Inferior parietal cortex (tissue), 1 donor: ENCODE data around the gene PNLDC1.

Experiments used
- DNase-seq: peaks from one replicate; pipeline ENCODE4 v3.0.0-alpha.2; 2016; ENCODE audit errors: extremely low spot score

Gene PNLDC1

GRCh38 chr6:159800141-159800865 lies at the start of gene PNLDC1:
PNLDC1 (plus strand) TSS chr6:159800276; CDS start chr6:159800308, 32 bp downstream.
- no peak for DNase-seq

GRCh38 chr6:159751448-159751847 lies 48.6 kb upstream of the PNLDC1 start:
- no peak for DNase-seq

DNA sequence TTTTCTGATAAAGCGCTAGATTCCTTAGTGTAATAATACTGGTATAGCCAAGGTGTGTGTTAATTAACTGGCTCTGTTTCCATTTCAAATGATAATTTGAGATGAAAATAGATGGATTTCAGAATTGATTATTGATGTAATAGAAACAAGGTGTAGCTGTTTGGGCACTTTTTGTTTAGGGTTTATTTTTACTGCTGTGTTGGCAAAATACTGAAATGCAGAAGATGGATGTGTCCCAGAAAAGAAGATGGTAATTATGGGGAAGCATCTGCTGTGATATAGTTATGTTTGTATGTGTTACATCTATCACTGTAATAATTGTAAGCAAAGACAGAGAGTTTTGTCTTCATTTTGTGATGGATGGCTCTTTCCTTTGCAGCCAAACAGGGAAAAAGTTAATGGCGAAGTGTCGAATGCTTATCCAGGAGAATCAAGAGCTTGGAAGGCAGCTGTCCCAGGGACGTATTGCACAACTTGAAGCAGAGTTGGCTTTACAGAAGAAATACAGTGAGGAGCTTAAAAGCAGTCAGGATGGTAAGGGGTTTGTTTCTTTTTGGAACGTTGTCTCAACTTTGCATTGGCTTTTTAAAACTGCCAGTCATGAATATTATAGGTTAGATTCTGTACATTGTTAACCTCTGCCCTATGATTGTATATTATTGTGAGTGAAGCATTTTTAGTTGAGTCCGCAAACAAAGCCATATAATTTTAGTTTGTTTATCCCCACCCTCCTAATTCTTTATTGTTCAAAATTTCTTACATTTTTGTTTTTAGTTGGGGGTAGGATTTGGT lies 46.8 kb upstream of the PNLDC1 start:
- DNase-seq, result no peak

DNA sequence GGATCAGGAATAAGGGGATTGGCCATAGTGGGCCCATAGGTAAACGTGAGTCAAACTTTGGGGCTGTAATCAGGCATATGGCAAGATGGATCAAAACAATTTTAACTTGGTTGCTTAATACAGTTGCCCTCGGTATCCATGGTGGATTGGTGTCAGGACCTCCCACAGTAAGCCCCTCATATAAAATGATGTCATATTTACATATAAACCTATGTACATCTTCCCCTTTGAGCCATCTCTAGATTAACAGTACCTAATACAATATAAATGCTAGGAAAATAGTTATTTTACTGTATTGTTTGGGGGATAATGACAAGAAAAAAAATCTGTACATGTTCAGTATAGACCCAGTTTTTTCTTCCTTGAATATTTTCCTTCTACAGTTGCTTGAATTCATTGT lies 45.7 kb upstream of the PNLDC1 start:
- no peak for DNase-seq

GRCh38 chr6:159754959-159755914 lies 44.8 kb upstream of the PNLDC1 start:
- DNase-seq, result no peak

DNA sequence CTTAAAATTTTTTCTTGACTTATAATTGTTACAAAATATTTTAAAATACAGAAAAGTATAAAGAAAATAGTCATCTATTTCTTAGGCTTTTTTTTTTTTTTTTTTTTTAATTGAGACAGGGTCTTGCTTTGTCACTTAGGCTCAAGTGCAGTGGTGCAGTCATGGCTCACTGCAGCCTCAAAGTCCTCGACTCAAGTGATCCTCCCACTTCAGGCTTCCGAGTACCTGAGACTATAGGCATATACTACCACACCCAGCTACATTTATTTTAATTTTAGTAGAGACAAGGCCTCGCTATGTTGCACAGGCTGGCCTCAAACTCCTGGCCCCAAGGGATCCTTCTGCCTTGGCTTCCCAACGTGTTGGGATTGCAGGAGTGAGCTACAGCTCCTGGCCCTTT lies 43.6 kb upstream of the PNLDC1 start:
- DNase-seq, result no peak

GRCh38 chr6:159758031-159759001 lies 41.8 kb upstream of the PNLDC1 start:
- DNase-seq, result no peak

- no peak for DNase-seq
Measured at GRCh38 chr6:159759645-159760044, 40.4 kb upstream of the PNLDC1 start.

- DNase-seq, result no peak
Measured at GRCh38 chr6:159760602-159761057, 39.4 kb upstream of the PNLDC1 start.

- no peak for DNase-seq
Measured at GRCh38 chr6:159761129-159761872, 38.8 kb upstream of the PNLDC1 start.

- DNase-seq, result peak; percentile 98
Measured at GRCh38 chr6:159761873-159762680, 38.0 kb upstream of the PNLDC1 start, which contains the start of gene ACAT2. ACAT2 (plus strand) TSS chr6:159762045; CDS start chr6:159762088, 43 bp downstream.

- DNase-seq, result no peak
Measured at GRCh38 chr6:159762681-159763293, 37.3 kb upstream of the PNLDC1 start.

GRCh38 chr6:159766906-159767305 lies 33.2 kb upstream of the PNLDC1 start:
- DNase-seq, result no peak

DNA sequence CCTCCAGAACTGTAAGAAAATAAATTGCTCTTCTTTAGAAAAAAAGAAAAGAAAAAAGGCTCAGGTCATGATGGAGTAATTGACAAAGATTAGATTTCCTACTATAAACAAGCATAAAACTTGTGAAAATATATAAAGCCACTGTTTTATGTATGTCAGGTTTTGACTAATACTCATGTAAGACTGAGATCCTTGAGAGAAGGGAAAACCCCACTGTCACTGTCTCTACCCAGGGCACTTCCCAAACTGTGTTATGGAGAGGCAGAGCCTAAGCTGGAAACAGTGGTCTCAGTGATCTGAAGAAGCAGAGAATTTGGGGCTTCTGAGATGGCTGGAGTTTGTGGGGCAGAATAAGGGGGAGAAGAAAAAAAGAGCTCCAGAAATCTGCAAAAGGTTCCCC lies 30.6 kb upstream of the PNLDC1 start:
- no peak for DNase-seq

GRCh38 chr6:159772196-159772595 lies 27.9 kb upstream of the PNLDC1 start:
- no peak for DNase-seq

DNA sequence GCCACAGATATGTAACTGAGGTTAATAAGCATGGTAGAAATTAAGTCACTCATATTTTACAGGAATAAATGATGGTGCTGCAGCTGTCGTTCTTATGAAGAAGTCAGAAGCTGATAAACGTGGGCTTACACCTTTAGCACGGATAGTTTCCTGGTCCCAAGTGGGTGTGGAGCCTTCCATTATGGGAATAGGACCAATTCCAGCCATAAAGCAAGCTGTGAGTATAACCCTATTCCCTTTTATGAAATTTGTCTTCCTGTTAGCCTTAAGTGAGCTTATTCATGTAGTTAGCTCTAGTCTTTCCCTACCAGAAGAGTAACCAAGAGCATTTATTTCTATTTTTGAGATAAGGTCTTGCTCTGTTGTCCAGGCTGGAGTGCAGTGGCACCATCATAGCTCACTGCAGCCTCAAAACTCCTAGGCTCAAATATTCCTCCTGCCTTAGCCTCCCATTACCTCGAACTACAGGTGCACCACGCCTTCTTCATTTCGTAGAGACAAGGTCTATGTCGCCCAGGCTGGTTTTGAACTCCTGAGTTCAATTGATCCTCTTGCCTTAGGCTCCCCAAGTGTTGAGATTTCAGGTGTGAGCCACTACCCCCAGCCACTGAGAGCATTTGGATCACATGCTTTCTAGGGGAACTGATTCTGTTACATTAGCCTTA lies 22.7 kb upstream of the PNLDC1 start:
- DNase-seq, result no peak

DNA sequence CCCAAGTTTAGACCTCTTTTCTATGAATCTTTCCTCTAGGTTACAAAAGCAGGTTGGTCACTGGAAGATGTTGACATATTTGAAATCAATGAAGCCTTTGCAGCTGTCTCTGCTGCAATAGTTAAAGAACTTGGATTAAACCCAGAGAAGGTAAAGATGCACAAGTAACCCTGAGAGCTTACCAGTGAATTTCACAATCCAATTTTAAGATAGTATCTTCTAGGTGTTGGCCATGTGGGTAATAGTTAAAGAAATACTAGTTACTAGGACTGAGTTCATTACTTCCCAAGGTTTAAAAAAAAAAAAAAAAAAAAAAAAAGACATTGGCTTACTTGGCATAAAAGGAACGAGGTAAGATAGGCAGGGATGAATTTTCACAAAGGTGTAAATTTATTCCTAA lies 21.9 kb upstream of the PNLDC1 start:
- DNase-seq, result no peak

DNA sequence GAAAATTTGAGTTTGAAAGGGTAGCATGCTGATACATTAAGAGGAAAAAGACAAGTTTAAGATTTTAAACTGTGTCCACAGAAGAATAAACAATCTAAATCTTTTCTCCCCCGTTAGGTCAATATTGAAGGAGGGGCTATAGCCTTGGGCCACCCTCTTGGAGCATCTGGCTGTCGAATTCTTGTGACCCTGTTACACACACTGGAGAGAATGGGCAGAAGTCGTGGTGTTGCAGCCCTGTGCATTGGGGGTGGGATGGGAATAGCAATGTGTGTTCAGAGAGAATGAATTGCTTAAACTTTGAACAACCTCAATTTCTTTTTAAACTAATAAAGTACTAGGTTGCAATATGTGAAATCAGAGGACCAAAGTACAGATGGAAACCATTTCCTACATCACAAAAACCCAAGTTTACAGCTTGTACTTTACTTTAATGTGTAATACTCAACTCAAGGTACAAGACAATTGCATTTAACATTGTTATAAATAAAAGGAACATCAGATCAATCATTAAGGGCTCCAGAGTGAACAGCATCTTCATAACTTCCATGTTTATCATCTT lies 21.5 kb upstream of the PNLDC1 start:
- no peak for DNase-seq
